Measurements from ENCODE around the gene UCN. TPM values are rescaled to one million over a fixed set of nuclear protein-coding genes. Genes with fewer than 3 reads are reported as not detected.

The UCN gene
- total RNA-seq (1 to 10 TPM in 5 of 10 donors, under 1 TPM in 4, not detected in 1; 0.51 to 2.0 (median 1.1) TPM), polyA plus RNA-seq (1 to 10 TPM; 3.3 to 4.1 TPM)
- long read RNA-seq, donor 1, partial matches to known transcripts: 1 of 2 reads
- long read RNA-seq, donor 1, other reads (novel, unspliced or antisense): 0 of 2 reads
- long read RNA-seq, donor 2, partial matches to known transcripts: 0 of 1 reads
- long read RNA-seq, donor 2, other reads (novel, unspliced or antisense): 1 of 1 reads
- long read RNA-seq, donor 3: 0 reads

DNA sequence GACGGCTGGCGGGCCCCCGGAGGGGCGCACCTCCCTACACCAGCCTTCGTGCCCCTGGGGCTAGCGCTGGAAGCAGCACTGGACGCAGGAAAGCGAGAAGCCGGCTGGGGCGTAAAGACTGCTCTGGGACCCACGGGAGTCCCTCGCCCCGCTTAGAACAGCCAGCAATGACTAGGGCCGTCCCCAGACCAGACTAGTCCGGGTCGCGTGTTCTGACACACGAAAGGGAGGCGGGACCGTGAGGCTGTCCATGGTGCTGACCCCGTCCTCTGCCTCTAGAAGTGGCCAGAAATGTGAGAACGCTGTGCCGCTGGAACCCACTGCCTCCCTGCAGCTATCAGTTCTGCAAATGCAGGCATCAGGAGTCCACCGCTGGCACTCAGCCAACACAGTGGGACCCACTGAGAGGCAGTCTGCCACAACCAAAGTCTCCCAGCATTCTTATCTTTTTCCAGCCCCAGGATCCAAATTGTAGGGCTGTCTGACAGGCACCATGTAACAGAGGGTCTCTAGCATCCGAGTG lies at the start of gene UCN:
Gene UCN, minus strand, starts transcription at position 87 of the 523 bp plus-strand sequence. CDS start 550 bp downstream, outside the sequence.
- 30 to 34% methylated on average over 25 of the region's 25 CpGs for WGBS, 2 donors
- Histone ChIP-seq H3K4me3 (no peak within 1 kb of the TSS), H3K27ac (peak within 1 kb of the TSS in 1 of 10 donors; percentile 41), H3K27me3 (peaks cover 0 to 43% (median 38%) of the 10 kb centered on the region in 7 donors), H3K36me3 (peaks cover 0 to 78% (median 6%) of the 10 kb centered on the region in 9 donors), H3K4me1 (peaks cover 6 to 30% (median 17%) of the 10 kb centered on the region in 9 donors), H3K9me3 (no peaks in the 10 kb centered on the region)
- DNase-seq (peak; percentile 44 to 59), ATAC-seq (peak; percentile 20 to 60 (median 44))
- TF ChIP-seq CTCF (IDR thresholded peaks at IDR 0.05): no peak
- intact Hi-C loops (cut with DNase I): loop anchor here in 4 of 10 donors (5.0 to 10.0 kb wide), 3 partner anchors 46 to 214 kb away; partner anchors contain the start of gene SLC30A3 (in 1 of the 4)

- DNase-seq (peak; percentile 93 to 95), ATAC-seq (peak; percentile 97 to 99 (median 98))
- H3K27me3 ChIP-seq: no peaks in the 10 kb centered on the region
- peak within 1 kb of the TSS; percentile 83 to 97 (median 90) for H3K27ac ChIP-seq
- no peaks in the 10 kb centered on the region for H3K9me3 ChIP-seq
- intact Hi-C loops (cut with DNase I): loop anchor here in 5 of 10 donors (2.0 to 10.0 kb wide), 5 partner anchors 14 to 144 kb away; partner anchors contain the start of genes MPV17 (in 4 of the 5), ATRAID (in 2 of the 5), EIF2B4 (in 2 of the 5) and SLC5A6 (in 2 of the 5)
- peaks cover 0 to 6% (median 0%) of the 10 kb centered on the region in 9 donors for H3K36me3 ChIP-seq
- H3K4me1 ChIP-seq: peaks cover 0 to 47% (median 37%) of the 10 kb centered on the region in 9 donors
- 0 to 1% methylated on average over 67 of the region's 67 CpGs for WGBS, 2 donors
- H3K4me3 ChIP-seq: peak within 1 kb of the TSS; percentile 68 to 98 (median 85)
- peak in 3 of 9 donors; percentile 12 to 17 (median 17) for TF ChIP-seq CTCF (IDR thresholded peaks at IDR 0.05)
These were observed 48.3 kb upstream of the UCN start, which contains the start of gene GTF3C2 for GRCh38 chr2:27356382-27357181. GTF3C2 (minus strand) TSS chr2:27356764; CDS start chr2:27343554, 13,210 bp downstream.

DNA sequence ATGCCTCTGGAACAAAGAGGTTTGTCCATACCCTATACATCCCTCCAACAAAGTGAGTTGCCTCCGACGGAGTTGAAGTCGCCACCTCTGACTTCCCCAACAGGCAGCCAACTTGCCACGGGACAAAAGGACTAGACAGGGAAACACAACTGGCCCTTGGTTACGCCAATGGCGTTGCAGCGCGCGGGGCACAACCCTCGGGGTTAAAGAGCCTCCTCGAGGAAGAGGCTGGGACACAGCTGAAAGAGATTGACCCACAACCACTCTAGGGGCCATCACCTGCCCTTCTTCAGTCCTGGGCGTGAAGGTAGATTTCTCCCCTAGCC lies 47.8 kb upstream of the UCN start:
- Histone ChIP-seq H3K27me3 (no peaks in the 10 kb centered on the region), H3K4me1 (peaks cover 0 to 47% (median 37%) of the 10 kb centered on the region in 9 donors), H3K9me3 (no peaks in the 10 kb centered on the region), H3K4me3 (peak overlapping the region; percentile 68 to 98 (median 85)), H3K36me3 (peaks cover 0 to 6% (median 0%) of the 10 kb centered on the region in 9 donors), H3K27ac (peak overlapping the region; percentile 83 to 97 (median 90))
- no peak for TF ChIP-seq CTCF (IDR thresholded peaks at IDR 0.05)
- ATAC-seq: peak in 6 of 8 donors; percentile 5 to 24 (median 12)
- 0 to 1% methylated on average over 12 of the region's 12 CpGs for WGBS, 2 donors
- peak in 1 of 2 donors; percentile 30 for DNase-seq
- intact Hi-C loops (cut with DNase I): loop anchor here in 5 of 10 donors (2.0 to 10.0 kb wide), 5 partner anchors 15 to 144 kb away; partner anchors contain the start of genes MPV17 (in 4 of the 5), ATRAID (in 2 of the 5), EIF2B4 (in 2 of the 5) and SLC5A6 (in 2 of the 5)

- no peak overlapping the region for H3K4me3 ChIP-seq
- 93 to 95% methylated on average over 7 of the region's 7 CpGs for WGBS, 2 donors
- ATAC-seq (no peak), DNase-seq (no peak)
- TF ChIP-seq CTCF (IDR thresholded peaks at IDR 0.05): no peak
- intact Hi-C loops (cut with DNase I): loop anchor here in 2 of 10 donors (5.0 to 10.0 kb wide), 2 partner anchors 140 to 222 kb away; partner anchors contain the start of genes ATRAID (in 1 of the 2), CAD (in 1 of the 2), PREB (in 1 of the 2) and SLC5A6 (in 1 of the 2)
- H3K4me1 ChIP-seq: peaks cover 0 to 47% (median 37%) of the 10 kb centered on the region in 9 donors
- no peaks in the 10 kb centered on the region for H3K9me3 ChIP-seq
- peaks cover 0 to 12% (median 0%) of the 10 kb centered on the region in 9 donors for H3K36me3 ChIP-seq
- H3K27ac ChIP-seq: no peak overlapping the region
- H3K27me3 ChIP-seq: no peaks in the 10 kb centered on the region
These were observed 46.3 kb upstream of the UCN start for GRCh38 chr2:27354597-27354927.

Measured in heart right ventricle (tissue), 16 donors.